Right lobe of liver (tissue), 4 donors: Measurements from ENCODE around the gene GYG2.

Source experiments
- CTCF ChIP-seq, 4 donors: fragments of 200-600 bp in 3 of 4; fragments of 450-650 bp in 1 of 4; IDR thresholded peaks; one replicate each; pipeline versions ENCODE4 v1.5.1 to v1.8.0; 2016 to 2022; ENCODE audit warnings: antibody characterized with exemption in 4 of 4, mild to moderate bottlenecking in 2 of 4
- POLR2A ChIP-seq: fragments of 450-650 bp; IDR thresholded peaks from one replicate; pipeline ENCODE4 v1.6.1; 2017; ENCODE audit warnings: antibody characterized with exemption, mild to moderate bottlenecking
- donor health status: DM: no; HTN: no; CAD: no.
- donor health status: DM: no; HTN: no; CAD: no.
- donor health status: DM: no; HTN: yes; CAD: no.

- TF ChIP-seq CTCF (IDR thresholded peaks at IDR 0.05) (no peak), POLR2A (no peak)
These were observed 12.2 kb downstream of the GYG2 start for GRCh38 chrX:2840961-2841360.
